HL-60/S4 (cell line): Measurements from ENCODE around the gene YTHDC1.

Experiments
- in situ Hi-C: fragments of 300-500 bp; cut with MboI; formaldehyde crosslinking; loops from 2 replicates; pipeline ENCODE4 v1.14.3; 2022; ENCODE audit warnings: low sequenced_read_pairs

Gene YTHDC1

DNA sequence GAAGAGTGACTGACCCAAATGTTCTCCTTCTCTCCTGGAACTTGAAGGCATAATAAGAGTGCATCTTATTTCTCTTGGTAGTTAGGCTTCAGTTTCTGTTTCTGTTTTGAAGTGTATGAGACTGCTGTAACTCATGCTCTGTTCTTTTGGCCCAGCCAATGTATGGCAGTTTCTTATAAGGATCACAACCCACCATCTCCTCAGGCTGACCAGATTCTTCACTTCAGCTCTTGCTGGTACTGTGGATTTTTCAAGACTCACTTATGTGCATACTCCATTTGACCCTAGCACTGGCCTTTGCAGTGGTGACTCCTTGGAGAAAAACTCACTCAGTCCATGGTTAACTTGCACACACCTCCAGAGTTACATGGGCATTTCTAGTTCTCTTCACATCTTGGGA is 9.6 kb upstream of the YTHDC1 start:
- in situ Hi-C loops = no loop called here

DNA sequence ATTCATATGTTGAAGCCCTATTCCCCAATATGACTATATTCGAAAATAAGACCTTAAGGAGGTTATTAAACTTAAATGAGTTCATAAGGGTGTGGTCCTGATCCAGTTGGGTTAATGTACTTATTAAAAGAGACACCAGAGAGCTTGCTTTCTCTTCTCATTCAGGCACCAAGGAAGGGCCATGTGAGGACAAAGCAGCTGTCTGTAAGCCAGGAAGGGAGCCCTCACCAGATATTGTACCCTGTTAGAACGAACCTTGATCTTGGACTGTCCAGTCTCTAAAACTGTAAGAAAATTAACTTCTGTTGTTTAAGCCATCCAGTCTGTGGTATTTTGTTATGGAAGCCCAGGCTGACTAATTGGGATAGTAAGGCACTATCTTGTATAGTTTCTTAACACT is 9.1 kb upstream of the YTHDC1 start:
- in situ Hi-C loops = no loop called here

DNA sequence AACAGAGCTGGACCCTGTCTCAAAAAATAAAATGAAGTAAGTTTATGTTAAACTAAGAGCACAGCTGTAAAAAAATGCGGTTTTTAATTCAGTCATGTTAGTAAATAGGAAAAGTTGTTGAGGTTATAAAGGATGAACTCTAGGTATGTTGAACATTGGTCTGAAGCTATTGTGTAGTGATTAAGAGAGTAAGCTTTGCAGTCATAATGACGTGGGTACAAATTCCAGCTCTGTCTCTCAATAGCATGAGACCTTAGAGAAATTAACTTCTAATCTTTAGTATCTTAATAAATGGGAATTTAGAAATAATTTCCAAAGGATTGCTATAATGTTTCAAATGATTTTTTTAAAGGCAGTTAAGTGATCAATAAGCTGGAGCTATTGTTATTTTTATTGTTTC is 2.9 kb upstream of the YTHDC1 start:
- in situ Hi-C loops = no loop called here

DNA sequence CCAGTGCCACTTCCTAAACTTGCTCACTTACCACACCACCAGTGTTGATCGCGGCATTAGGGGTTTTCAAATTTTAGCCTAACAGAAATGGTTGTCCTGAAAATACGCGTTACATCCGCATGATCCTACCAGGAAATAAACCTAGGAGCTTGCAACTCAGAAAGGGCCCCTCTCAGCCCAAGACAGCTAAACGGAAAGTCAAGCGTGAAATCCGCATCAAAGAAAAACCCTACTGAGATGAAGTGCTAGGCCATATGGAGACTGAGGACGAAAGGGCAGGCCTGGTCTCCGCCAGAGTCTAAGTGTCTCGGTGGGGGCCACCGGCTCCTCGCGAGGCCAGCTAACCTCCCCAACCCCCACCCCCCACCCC is 626 bp downstream of the YTHDC1 start:
- in situ Hi-C loops = no loop called here

DNA sequence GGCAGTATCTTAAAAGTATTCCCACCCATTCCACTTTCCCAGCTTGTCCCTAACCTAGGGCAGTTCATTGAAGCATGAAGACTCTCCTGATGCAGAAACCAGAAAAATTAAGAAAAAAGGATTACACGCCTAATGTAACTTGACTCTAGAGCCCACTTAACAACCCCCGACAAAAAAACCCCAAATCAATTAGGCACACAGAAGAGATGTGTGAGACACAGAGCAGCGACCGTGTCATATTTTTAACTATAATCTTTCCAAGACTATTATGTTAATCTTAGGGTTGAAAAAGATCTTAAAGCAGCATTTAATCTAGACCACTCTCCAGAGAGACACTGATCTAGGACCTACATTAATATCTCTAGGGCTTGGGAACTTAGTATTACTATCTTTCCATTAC is 1.3 kb downstream of the YTHDC1 start:
- in situ Hi-C loops = no loop called here

DNA sequence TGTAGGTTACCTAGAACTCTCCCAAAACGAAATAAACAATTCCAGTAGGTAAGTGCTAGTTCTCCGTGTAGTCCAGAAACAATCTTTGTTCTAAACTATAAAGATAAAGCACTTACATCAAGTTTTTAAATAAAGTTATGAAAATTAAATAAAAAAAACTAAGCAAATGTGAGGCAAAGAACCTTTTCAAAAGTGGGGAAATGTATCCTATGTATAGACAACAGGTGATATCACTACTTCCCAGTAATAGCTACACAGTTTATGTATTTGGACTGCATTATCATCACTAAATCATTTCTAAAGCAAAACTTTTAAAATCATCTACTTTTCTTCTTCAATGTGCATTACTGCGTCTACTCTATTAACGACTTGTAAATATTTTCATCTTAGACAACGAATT is 2.0 kb downstream of the YTHDC1 start:
- in situ Hi-C loops = no loop called here

DNA sequence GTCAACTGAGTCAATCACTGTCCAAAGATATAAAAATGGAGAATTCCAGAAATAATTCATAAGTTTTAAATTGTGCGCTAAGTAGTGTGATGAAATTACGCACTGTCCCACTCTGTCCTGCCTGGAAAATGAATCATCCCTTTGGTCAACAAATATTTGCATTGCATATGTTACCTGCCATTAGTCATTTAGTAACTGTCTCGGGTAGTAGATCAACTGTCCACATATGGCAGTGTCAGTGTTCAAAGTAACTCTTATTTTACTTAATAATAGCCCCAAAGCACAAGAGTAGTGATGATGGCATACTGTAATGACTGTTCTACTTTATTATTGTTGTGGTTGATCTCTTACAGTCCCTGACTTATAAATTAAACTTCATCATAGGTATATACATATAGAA is 3.4 kb downstream of the YTHDC1 start:
- in situ Hi-C loops = no loop called here

DNA sequence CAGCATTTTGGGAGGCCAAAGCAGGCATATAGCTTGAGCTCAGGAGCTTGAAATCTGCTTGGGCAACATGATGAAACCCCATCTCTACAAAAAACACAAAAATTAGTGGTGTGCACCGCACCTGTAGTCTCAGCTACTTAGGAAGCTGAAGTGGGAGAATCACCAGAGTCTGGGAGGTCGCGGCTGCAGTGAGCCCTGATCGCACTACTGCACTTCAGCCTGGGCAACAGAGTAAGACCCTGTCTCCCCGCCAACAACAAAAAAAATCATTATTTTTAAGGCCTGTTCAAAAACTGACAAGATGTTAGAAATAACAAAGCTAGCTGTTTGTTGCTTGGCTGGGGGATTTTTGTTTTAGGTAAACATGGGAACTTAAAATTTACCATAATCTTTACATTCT is 5.1 kb downstream of the YTHDC1 start:
- in situ Hi-C loops = no loop called here

DNA sequence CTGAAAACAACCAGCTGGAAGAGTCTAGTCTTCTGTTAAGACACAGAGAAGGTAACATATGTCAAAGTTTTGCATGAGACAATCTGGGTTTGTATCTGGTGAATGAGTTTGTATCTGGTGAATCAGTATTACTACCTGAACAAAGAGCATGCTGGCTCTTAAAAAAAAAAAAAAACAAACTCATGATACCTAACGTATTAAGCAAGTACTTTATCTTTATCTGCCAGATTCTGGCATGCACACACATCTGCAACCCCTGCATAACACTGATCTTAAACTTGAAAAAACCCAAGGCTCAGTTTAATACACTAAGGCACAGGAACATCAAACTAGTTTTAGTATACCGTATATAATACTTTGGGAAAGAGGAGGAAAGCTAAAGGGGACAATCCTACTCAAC is 5.8 kb downstream of the YTHDC1 start:
- in situ Hi-C loops = no loop called here

DNA sequence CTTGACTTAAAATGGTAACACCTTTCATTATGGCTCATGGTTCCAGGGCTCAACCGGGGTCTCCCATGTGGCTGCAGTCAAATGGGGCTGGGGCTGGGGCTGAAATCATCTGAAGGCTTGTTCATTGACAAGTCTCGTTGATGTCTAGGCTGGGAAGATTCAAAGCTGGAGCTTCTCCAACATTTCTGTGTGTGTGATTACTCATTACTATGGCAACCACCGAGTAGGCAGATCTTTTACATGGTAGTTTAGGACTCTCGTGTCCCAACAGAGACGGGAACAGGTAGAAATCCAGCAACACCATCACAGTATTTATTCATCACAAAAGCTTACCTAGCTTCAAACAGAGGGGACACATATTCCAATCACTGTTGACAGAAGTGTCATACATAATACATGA is 7.8 kb downstream of the YTHDC1 start:
- in situ Hi-C loops = no loop called here

DNA sequence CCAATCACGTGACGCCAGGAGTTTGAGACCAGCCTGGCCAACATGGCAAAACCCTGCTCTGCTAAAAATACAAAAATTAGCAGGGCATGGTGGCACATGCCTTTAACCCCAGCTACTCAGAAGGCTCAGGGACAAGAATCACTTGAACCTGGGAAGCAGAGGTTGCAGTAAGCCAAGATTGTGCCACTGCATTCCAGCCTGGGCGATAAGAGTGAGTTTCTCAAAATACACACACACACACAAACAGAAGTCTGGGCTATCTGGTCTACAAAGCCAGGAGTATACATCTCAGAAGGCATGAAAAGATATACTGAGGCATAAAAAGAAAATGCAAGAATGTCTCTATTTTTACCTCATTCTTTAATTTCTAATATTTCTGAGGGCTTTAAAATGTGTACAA is 11.3 kb downstream of the YTHDC1 start:
- in situ Hi-C loops = no loop called here

DNA sequence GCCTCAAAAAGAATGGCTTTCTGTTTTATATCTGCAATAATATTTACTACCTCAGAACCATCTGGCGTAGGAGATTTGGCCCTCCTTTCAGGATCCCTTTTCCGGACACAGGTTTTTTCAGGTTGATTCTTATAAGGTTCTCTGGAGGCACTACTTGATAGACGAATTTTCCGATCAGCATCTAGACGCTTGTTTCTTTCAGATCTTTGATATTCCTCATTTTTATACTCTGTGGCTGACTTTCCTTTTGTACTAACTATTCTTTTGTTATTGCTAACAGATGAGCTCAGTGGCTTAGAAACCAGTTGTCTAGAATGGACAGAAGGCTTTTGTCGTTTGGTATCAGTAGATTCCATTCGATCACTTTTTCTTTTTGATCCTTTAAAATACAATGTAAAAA is 12.4 kb downstream of the YTHDC1 start:
- in situ Hi-C loops = no loop called here

DNA sequence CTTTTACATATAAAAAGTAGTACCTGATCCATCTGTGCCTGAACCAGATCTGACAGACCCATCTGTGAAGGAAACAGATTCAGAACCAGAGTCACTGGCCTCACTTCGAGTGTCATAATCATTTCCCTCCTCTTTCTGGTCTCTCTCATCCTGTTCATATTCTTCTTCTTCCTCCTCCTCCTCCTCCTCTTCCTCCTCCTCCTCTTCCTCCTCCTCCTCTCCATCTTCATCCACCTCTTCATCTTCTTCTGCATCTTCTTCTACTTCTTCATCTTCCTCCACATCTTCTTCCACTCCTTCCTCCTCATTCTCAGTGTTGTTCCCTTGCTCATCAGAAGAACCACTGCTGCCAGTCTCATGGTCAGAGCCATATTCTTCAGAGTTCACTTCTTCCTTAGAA is 12.9 kb downstream of the YTHDC1 start:
- in situ Hi-C loops = no loop called here

DNA sequence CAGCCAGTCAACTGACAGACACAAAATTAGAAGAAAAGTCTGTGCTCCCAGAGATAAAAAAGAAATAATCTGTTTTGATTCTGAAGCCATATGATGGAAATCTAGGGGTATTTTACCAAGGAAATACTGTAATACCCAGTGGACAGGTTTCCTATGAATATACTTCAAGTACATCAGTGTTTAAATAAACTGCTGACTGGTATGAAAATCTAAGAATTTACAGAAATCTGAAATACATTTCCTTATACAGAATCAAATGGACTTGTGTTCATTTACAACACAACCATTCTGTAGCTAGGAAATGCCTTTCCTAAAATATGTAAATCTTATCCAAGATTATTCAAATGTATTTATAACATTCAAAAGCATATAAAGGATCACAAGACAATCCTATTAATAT is 13.4 kb downstream of the YTHDC1 start:
- in situ Hi-C loops = no loop called here

DNA sequence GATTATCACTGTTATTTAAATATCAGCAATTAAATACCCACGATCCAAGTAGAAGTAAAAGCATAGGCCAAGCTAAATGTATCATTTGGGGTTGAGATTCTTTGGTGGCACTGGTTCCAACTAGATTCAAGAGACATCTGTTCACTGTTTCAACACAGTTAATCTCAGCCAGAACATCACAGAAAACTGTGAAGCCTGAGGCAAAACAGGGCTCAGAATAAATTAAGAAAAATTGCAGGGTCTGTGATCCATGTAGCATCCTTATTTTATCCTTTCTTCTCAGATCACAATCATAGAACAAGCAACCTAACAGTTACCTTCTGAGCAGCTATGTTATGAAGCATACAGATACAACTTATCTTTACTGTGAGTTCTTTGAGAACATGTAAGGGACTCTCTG is 23.7 kb downstream of the YTHDC1 start:
- in situ Hi-C loops = no loop called here

DNA sequence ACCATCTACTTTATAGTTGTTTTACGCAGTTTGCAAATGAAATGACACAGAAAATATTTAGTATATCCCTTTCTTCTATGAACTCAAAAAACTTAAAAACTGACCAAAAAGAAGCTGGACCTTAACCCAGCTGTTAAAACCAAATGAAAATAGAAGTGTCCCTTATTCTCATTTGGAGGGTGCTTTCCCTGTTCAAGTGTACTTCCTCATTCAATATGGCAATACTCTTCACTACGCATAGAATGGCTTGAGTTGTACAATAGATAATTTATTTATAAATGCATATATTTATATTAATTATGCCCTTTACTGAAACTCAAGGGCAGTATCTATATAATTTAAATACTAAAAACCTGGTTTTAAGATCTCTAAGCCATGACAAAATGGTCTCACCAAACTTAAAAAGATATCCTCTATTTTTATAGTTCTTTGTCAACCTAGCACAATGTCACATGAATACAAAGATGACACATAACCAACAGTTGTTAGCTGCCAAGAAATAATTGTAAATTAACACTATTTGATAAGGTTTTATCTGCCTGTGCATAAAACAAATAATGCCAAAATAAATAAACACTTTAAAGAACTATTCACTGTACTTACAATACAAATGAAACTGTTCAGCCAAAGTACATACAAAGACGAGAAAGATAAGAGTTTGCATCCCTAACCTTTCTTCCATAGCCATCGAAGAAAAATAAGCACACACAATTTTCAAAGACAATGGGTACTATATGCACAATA is 25.2 kb downstream of the YTHDC1 start:
- in situ Hi-C loops = no loop called here

DNA sequence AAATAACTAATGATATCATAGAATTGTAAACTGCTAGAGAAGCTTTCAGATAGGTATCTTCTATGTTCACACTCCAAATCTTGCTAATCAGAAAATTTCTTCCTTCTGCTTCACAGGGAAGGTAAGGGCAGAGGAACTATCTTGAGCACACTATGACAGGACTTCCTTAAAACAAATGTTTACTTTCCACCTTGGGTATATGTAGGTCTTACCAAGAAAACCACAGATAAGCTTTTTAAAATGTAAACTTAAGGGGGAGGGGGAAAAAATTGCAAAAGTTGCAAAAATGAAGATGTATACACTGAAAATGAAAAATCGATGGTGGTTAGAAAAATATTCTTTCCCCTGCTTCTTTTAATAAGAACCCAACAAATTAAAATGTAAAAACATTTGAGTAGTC is 30.9 kb downstream of the YTHDC1 start:
- in situ Hi-C loops = no loop called here

DNA sequence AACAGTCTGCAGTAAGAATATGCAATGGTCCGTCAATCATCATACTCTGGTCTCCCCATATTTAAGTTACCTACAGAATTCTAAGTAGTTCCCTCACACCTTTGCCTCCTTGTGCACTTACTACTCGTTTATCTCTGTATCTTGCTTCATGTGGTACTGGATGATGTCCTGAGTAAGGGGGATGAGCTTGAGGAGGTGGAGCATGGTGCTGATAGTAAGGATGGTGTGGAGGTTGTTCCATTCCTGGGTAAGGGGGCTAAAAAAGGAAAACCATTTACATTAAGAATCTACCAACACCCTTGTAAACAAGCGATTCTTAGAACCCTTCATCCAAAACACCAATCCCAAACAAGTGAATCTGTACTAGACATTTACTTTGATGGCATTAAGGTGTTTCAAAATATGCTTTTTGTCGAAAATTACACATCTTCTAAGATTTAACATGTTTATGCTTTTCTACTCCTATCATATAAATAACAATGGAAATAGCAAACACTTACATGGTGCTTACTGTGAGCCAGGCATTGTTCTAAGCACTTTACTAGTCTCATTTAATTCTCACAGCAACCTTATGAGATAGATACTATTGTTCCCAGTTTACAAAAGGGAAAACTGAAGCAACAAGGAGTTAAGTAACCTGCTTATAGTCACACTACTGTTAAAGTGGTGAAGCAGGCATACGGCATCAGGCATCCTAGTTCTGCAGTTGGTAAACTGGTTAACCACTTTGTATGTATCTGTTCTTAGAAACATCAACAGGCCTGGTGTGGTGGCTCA is 33.5 kb downstream of the YTHDC1 start:
- in situ Hi-C loops = no loop called here

DNA sequence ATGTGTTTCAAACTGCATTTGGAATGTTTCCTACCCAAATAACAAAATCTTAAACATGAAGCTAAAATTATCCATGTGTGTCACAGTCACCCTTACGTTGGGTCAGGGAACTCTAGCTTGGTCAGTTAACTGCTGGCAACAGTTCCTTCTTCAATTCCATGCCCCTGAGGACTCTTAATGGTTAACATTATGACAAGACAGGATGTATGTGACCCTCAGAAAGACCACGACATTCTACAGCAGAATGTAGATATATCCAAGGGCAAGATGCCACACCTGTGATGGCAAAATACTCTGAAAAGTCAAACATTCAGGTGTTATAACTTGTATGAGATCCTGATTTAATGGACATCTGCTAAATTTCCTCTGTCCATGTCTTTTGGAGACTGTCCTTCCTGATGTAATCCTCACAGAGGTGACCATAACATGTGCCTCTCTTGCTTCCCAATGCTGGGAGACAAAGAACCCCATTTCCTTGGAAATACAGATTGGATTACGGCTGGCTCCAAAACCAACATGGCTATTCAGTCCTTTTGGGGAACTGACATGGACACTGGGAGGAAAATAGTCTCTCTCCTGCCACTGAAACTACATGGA is 39.1 kb downstream of the YTHDC1 start:
- in situ Hi-C loops = no loop called here

DNA sequence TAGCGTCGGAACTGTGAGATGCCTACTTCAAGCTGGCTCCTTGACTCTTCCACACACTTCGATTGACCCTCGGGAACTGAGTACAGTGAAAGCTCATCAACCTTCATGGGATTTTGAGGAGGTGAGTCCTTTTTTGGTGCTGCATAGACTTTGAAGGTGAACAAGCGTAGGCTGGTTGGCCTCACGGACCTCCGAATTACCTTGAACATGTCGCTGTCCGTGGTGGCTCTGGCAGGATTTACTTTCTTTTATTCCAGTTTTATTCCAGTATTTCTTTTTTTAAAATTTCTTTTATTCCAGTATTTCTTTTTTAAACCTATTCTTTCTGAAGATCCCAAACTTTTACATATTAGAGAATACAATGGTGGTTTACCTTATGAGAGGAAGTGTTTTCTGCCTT is 45.2 kb downstream of the YTHDC1 start:
- in situ Hi-C loops = no loop called here

DNA sequence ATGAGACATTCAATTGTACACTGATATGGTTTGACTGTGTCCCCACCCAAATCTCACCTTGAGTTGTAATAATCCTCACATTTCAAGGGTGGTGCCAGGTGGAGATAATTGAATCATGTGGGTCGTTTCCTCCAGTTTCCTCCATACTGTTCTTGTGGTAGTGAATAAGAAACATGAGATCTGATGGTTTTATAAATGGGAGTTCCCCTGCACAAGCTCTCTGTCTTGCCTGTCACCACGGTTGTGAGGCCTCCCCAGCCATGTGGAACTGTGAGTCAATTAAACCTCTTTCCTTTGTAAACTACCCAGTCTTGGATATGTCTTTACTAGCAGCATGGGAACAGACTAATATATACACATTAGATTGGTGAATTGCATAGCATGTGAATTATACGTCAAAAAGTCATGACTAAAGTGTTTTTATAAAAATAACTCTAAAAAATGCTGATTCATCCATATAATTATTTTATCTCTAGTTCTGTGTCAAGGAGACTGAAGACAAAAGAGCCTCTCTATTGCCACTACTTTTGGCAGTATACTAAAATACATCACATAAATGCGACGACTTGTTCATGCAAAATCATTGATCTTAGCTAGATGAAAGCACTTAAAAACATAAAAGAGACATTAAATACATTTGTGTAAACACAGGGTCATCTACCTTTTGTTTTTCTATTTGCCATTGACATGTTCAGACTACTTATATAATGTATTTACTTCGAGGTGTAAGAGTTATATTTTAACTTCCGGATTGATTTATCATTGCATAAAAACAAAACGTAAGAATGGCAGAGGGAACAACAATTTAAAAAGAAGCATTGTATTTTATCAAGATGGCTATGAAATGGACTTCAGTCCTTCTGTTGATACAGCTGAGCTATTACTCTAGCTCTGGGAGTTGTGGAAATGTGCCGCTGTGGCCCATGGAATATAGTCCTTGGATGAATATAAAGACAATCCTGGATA is 50.1 kb downstream of the YTHDC1 start:
- in situ Hi-C loops = no loop called here
